Vein endothelial cell (primary cell): ENCODE data around the gene PRLHR. TPM values are rescaled to one million over a fixed set of nuclear protein-coding genes. Genes with fewer than 3 reads are reported as not detected.

Experiments
- total RNA-seq: library from RNA; depleted of rRNA; stranded (reverse); fragments of >200 nt; gene quantifications from 2 replicates; pipeline ENCODE4 v1.2.3, GENCODE V29; 2012

PRLHR gene
- not detected in 2 replicates for total RNA-seq

GRCh38 chr10:118595598-118596425 is at the start of gene PRLHR:
Gene PRLHR, minus strand, starts transcription at chr10:118595648. Its CDS starts 404 bp downstream, at chr10:118595244.

Other genes with a start within 250 kb of the PRLHR start
- 34.6 and 42.1 TPM in 2 replicates for gene CACUL1, start 159.3 kb upstream of the PRLHR start, total RNA-seq